ENCODE data around the gene RPS18.
A peak's percentile ranks its signal among the peaks of the same experiment; 100 is the strongest.
"Not testable (repeated sequence)": the region's sequence is repeated elsewhere in the genome, so short reads cannot be mapped to it uniquely, and the experiment has no call there.

Gene RPS18

DNA sequence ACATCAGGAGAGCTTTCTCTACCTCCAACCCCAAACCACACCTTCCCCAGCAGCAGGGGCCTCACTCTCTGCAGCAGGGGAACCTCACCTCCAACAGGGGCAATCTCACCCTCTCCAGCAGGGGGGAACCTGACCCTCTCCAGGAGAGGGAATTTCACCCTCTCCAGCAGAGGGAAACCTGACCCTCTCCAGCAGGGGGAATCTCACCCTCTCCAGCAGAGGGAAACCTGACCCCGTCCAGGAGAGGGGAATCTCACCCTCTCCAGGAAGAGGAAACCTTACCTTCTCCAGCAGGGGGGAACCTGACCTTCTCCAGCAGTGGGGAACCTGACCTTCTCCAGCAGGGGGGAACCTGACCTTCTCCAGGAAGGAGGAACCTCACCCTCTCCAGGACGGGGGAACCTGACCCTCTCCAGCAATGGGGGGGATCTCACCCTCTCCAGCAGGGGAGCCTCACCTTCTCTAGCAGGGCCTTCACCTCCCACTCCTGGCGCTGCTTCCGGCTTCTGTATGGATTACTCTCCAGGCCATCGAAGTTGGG, 8.2 kb downstream of the RPS18 start:
- peaks cover 14% of the 10 kb centered on the region; the same call in 1 of the 2 replicates for H3K36me3 ChIP-seq (ENCODE audit: low read length)
- H3K27me3 ChIP-seq (ENCODE audit: low read length), result no peaks in the 10 kb centered on the region
- H3K4me2 ChIP-seq (ENCODE audit: low read depth, low read length, poor library complexity, severe bottlenecking), result no peak overlapping the region
- no peak for TF ChIP-seq EZH2phosphoT487 (conservative IDR thresholded peaks at IDR 0.05; ENCODE audit: low read length)
- TF ChIP-seq, protein P1, sequence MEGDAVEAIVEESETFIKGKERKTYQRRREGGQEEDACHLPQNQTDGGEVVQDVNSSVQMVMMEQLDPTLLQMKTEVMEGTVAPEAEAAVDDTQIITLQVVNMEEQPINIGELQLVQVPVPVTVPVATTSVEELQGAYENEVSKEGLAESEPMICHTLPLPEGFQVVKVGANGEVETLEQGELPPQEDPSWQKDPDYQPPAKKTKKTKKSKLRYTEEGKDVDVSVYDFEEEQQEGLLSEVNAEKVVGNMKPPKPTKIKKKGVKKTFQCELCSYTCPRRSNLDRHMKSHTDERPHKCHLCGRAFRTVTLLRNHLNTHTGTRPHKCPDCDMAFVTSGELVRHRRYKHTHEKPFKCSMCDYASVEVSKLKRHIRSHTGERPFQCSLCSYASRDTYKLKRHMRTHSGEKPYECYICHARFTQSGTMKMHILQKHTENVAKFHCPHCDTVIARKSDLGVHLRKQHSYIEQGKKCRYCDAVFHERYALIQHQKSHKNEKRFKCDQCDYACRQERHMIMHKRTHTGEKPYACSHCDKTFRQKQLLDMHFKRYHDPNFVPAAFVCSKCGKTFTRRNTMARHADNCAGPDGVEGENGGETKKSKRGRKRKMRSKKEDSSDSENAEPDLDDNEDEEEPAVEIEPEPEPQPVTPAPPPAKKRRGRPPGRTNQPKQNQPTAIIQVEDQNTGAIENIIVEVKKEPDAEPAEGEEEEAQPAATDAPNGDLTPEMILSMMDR (IDR thresholded peaks at IDR 0.05; ENCODE audit: insufficient read depth, low read length, poor library complexity, severe bottlenecking), result peak; percentile 56
- H3K9me2 ChIP-seq (replicated peaks; ENCODE audit: insufficient read depth, low read length), result no peaks in the 10 kb centered on the region
- H3K27ac ChIP-seq (ENCODE audit: low read depth, low read length), result no peak overlapping the region
- H4K20me1 ChIP-seq (ENCODE audit: low read depth, low read length), result no peaks in the 10 kb centered on the region; the same call in 1 of the 2 replicates
- no peak overlapping the region for H2AFZ ChIP-seq (ENCODE audit: low read depth, low read length, severe bottlenecking)
- no peaks in the 10 kb centered on the region for H3K9me3 ChIP-seq (ENCODE audit: insufficient read depth, low read length)
- H3K4me3 ChIP-seq (ENCODE audit: insufficient read depth, low read length, poor library complexity, severe bottlenecking), result no peak overlapping the region
- H3K79me2 ChIP-seq (ENCODE audit: insufficient read depth, low read length), result peaks cover 6% of the 10 kb centered on the region
- H3F3A ChIP-seq (ENCODE audit: insufficient read depth), result peaks cover 56% of the 10 kb centered on the region
- H3K9ac ChIP-seq (ENCODE audit: low read length), result no peak overlapping the region

DNA sequence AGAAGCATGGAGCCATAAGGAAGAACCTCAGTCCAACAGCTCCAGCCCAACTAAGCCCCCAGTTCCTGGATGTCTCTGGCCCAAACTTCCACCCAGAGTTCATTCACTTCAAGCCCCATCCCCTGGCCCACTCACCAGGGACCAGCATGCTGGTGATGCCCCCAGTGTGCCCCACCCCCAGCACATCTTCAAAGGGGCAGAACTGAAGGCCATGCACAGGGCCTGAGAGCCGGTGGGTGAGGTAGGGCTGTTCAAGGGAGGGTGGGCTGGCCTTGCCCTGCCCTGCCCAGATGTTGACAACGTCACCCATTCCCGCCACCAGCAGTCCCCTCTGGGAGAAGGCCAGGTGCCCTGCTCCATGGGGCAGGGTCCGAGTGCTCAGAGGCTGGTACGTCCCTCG, 8.7 kb downstream of the RPS18 start:
- TF ChIP-seq, protein P1 (IDR thresholded peaks at IDR 0.05; ENCODE audit: insufficient read depth, low read length, poor library complexity, severe bottlenecking), result no peak
- TF ChIP-seq EZH2phosphoT487 (conservative IDR thresholded peaks at IDR 0.05; ENCODE audit: low read length), result no peak
- Histone ChIP-seq H3K9ac (ENCODE audit: low read length) (no peak overlapping the region), H3F3A (ENCODE audit: insufficient read depth) (peaks cover 51% of the 10 kb centered on the region), H2AFZ (ENCODE audit: low read depth, low read length, severe bottlenecking) (no peak overlapping the region), H3K27ac (ENCODE audit: low read depth, low read length) (no peak overlapping the region), H3K79me2 (ENCODE audit: insufficient read depth, low read length) (peaks cover under 1% of the 10 kb centered on the region; the same call in 1 of the 2 replicates), H3K4me3 (ENCODE audit: insufficient read depth, low read length, poor library complexity, severe bottlenecking) (no peak overlapping the region), H3K9me3 (ENCODE audit: insufficient read depth, low read length) (no peaks in the 10 kb centered on the region), H3K36me3 (ENCODE audit: low read length) (peaks cover 12% of the 10 kb centered on the region; the same call in 1 of the 2 replicates), H3K9me2 (replicated peaks; ENCODE audit: insufficient read depth, low read length) (no peaks in the 10 kb centered on the region), H4K20me1 (ENCODE audit: low read depth, low read length) (no peaks in the 10 kb centered on the region), H3K4me2 (ENCODE audit: low read depth, low read length, poor library complexity, severe bottlenecking) (no peak overlapping the region), H3K27me3 (ENCODE audit: low read length) (no peaks in the 10 kb centered on the region)

DNA sequence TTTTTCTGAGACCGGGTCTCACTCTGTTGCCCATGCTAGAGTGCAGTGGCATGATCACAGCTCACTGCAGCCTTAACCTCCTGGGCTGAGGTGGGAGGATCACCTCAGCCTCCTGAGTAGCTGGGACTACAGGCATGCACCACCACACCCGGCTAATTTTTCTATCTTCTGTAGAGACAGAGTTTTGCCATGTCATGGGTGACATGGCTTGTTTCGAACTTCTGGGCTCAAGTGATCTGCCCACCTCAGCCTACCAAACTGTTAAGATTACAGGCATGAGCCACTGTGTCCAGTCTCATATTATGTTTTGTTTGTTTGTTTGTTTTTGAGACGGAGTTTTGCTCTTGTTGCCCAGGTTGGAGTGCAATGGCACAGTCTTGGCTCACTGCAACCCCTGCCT, 13.3 kb downstream of the RPS18 start:
- not testable (repeated sequence) for H3K9ac ChIP-seq (ENCODE audit: low read length); H3K4me2 ChIP-seq (ENCODE audit: low read depth, low read length, poor library complexity, severe bottlenecking); H2AFZ ChIP-seq (ENCODE audit: low read depth, low read length, severe bottlenecking); H4K20me1 ChIP-seq (ENCODE audit: low read depth, low read length); H3K4me3 ChIP-seq (ENCODE audit: insufficient read depth, low read length, poor library complexity, severe bottlenecking); H3K27me3 ChIP-seq (ENCODE audit: low read length); H3K9me2 ChIP-seq (replicated peaks; ENCODE audit: insufficient read depth, low read length); H3K27ac ChIP-seq (ENCODE audit: low read depth, low read length); H3K9me3 ChIP-seq (ENCODE audit: insufficient read depth, low read length)
- Histone ChIP-seq H3K36me3 (ENCODE audit: low read length) (peaks cover 21% of the 10 kb centered on the region), H3K79me2 (ENCODE audit: insufficient read depth, low read length) (peaks cover 32% of the 10 kb centered on the region), H3F3A (ENCODE audit: insufficient read depth) (peaks cover 18% of the 10 kb centered on the region; the same call in 1 of the 2 replicates)

Measured in SU-DHL-6 (cell line).